Neural crest cell (in vitro differentiated cells): ENCODE data around the gene MYO1G. TPM values are rescaled to one million over a fixed set of nuclear protein-coding genes. Genes with fewer than 3 reads are reported as not detected.
"Not testable (repeated sequence)": the region's sequence is repeated elsewhere in the genome, so short reads cannot be mapped to it uniquely, and the experiment has no call there.

ENCODE experiments used
- DNase-seq: peaks from one replicate; pipeline ENCODE4 v3.0.0; 2021; ENCODE audit warnings: low read depth, mixed read lengths, low spot score
- H3K27ac Mint-ChIP-seq: one replicate; pipeline ENCODE4 v1.8.0; 2021; ENCODE audit warnings: mild to moderate bottlenecking, mixed read lengths; ENCODE audit not compliant: unreplicated experiment
- H3K27me3 Mint-ChIP-seq: 2 replicates; pipeline ENCODE4 v1.8.0; 2021; ENCODE audit warnings: low read depth, mild to moderate bottlenecking, mixed read lengths
- H3K36me3 Mint-ChIP-seq: 2 replicates; pipeline ENCODE4 v1.8.0; 2021; ENCODE audit warnings: low read depth, mild to moderate bottlenecking, mixed read lengths
- H3K4me1 Mint-ChIP-seq: 2 replicates; pipeline ENCODE4 v1.8.0; 2021; ENCODE audit warnings: mixed read lengths
- H3K4me3 Mint-ChIP-seq: one replicate; pipeline ENCODE4 v1.8.0; 2021; ENCODE audit warnings: mild to moderate bottlenecking, mixed read lengths
- H3K9me3 Mint-ChIP-seq: 2 replicates; pipeline ENCODE4 v1.8.0; 2021; ENCODE audit warnings: mixed read lengths
- total RNA-seq: library from RNA; stranded (reverse); gene quantifications from 2 replicates; pipeline ENCODE4 v1.2.1, GENCODE V29; 2021
- TF ChIP-seq, protein P1 (sequence below): fragments of 200-600 bp; sonication (generic); conservative IDR thresholded peaks from 2 replicates; pipeline ENCODE4 v1.5.0; 2021; ENCODE audit warnings: antibody characterized with exemption, mild to moderate bottlenecking

Gene MYO1G
- total RNA-seq, 1 donor from 2014 or later, result 0.49 TPM

DNA sequence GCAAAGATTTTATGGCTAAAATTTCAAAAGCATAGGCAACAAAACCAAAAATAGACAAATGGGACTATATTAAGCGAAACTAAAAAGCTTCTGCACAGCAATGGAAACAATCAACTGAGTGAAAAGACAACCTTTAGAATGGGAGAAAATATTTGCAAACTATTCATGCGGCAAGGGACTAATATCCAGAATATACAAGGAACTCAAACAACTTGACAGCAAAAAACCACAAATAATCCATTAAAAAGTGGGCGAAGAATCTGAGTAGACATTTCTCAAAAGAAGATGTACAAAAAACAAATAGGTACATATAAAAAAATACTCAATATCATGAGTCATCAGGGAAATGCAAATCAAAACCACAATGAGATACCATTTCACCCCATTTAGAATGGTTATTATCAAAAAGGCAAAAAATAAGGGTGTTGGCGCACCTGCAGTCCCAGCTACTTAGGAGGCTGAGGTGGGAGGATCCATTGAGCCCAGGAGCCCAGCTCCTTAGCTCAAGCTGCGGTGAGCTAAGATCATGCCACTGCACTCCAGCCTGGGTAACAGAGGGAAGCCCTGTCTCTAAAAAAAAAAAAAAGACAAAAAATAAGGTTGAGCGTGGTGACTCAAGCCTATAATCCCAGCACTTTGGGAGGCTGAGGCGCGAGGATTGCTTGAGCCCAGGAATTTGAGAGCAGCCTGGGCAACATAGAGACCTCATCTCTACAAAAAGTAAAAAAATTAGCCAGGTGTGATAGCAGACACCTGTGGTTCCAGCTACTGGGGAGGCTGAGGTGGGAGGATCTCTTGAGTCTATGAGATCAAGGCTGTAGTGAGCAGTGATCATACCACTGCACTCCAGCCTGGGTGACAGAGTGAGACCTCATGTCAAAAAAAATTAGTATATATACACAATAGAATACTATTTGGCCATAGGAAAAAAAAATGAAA, 17.0 kb upstream of the MYO1G start:
- TF ChIP-seq, protein P1, sequence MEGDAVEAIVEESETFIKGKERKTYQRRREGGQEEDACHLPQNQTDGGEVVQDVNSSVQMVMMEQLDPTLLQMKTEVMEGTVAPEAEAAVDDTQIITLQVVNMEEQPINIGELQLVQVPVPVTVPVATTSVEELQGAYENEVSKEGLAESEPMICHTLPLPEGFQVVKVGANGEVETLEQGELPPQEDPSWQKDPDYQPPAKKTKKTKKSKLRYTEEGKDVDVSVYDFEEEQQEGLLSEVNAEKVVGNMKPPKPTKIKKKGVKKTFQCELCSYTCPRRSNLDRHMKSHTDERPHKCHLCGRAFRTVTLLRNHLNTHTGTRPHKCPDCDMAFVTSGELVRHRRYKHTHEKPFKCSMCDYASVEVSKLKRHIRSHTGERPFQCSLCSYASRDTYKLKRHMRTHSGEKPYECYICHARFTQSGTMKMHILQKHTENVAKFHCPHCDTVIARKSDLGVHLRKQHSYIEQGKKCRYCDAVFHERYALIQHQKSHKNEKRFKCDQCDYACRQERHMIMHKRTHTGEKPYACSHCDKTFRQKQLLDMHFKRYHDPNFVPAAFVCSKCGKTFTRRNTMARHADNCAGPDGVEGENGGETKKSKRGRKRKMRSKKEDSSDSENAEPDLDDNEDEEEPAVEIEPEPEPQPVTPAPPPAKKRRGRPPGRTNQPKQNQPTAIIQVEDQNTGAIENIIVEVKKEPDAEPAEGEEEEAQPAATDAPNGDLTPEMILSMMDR, result no peak
- H3K4me3 Mint-ChIP-seq, result peak overlapping the region; percentile 75
- H3K9me3 Mint-ChIP-seq, result no peaks in the 10 kb centered on the region
- no peaks in the 10 kb centered on the region for H3K36me3 Mint-ChIP-seq
- H3K4me1 Mint-ChIP-seq, result peaks cover 19% of the 10 kb centered on the region
- H3K27me3 Mint-ChIP-seq, result no peaks in the 10 kb centered on the region
- DNase-seq, result no peak
- H3K27ac Mint-ChIP-seq, result no peak overlapping the region

DNA sequence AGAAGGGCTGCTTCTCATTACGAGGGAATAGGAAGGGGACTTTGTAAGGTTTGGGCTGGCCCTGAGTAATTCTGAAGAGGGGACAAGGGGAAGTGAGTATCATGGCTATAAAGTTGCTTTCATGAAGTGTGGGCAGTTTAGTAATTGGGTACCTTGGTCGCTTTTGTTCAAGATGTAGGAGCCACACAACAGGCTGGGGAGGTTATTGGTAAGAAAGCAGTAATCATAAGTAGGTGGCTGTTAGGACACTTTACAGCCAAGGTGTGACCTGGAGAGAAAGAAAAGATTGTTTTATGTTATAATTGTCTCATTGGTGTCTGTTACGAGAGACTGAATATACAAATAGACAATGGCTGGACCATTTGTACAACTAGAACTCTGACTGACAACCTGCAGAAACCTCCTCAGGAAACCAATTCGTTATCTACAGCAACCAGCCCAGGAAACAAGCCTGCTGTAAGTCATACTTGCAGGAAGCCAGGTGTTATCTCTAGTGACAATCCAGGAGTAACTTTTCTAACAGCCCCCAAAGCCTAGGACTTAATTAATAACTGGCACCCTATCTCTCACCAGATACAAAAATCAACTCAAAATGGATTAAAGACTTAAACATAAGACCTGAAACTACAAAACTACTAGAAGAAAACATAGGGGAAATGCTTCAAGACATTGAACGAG, 16.2 kb upstream of the MYO1G start:
- peak overlapping the region; percentile 8 for H3K4me3 Mint-ChIP-seq
- DNase-seq, result no peak
- H3K27ac Mint-ChIP-seq, result no peak overlapping the region
- H3K27me3 Mint-ChIP-seq, result no peaks in the 10 kb centered on the region
- no peaks in the 10 kb centered on the region for H3K36me3 Mint-ChIP-seq
- TF ChIP-seq, protein P1, result no peak
- H3K9me3 Mint-ChIP-seq, result no peaks in the 10 kb centered on the region
- H3K4me1 Mint-ChIP-seq, result peaks cover 21% of the 10 kb centered on the region

DNA sequence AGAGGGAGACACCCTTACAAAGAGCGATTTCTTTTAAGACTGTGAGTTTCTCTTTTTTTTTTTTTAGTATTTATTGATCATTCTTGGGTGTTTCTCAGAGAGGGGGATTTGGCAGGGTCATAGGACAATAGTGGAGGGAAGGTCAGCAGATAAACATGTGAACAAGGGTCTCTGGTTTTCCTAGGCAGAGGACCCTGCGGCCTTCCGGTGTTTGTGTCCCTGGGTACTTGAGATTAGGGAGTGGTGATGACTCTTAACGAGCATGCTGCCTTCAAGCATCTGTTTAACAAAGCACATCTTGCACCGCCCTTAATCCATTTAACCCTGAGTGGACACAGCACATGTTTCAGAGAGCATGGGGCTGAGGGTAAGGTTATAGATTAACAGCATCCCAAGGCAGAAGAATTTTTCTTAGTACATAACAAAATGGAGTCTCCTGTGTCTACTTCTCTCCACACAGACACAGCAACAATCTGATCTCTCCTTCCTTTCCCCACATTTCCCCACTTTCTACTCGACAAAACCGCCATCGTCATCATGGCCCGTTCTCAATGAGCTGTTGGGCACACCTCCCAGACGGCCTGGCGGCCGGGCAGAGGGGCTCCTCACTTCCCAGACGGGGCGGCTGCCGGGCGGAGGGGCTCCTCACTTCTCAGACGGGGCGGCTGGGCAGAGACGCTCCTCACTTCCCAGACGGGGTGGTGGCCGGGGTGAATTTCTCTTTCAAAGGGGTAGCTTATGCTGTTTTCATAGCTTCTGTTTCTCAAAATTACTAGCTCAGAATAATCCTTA, 13.4 kb upstream of the MYO1G start:
- not testable (repeated sequence) for H3K27me3 Mint-ChIP-seq, DNase-seq, H3K9me3 Mint-ChIP-seq, H3K4me3 Mint-ChIP-seq, H3K27ac Mint-ChIP-seq, H3K36me3 Mint-ChIP-seq
- peaks cover 14% of the 10 kb centered on the region for H3K4me1 Mint-ChIP-seq

DNA sequence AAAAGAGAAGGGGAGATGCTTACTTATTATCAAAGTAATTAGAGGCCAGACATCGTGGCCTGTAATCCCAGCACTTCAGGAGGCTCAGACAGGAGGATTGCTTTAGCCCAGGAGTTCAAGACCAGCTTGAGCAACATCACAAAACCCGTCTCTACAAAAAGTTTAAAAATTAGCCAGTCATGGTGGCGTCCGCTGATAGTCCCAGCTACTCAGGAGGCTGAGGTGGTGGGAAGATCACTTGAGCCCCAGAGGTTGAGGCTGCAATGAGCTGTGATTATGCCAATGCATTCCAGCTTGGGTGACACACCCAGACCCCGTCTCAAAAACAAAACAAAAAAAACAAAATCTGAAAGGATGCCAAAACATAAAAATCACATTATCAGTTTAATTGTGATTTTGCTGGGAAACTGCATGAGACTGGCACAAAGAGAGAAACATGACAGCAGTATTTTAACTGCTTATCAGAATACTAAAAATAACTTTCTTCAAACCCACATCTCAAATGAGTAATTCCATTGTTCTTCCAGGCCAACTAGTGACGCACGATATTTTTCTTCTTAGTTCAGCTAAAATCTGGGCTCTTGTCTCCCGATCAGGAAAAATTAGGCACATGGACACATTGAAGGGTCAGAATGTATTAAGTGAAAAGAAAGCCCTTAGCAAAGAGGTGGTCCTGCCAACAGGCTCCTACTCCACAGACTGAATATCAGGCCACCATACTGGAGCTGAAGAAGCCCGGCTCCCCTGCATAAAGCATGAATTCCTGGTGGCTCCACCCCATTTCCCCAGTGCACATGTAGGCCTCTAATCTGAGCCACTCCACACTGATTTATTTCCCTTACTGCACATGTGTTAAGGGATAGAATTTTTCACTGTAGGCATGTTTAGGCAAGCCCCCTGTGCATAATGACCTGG, 11.6 kb upstream of the MYO1G start:
- Mint-ChIP-seq H3K27ac (peak overlapping the region; percentile 66), H3K4me1 (peaks cover 33% of the 10 kb centered on the region), H3K36me3 (peaks cover 4% of the 10 kb centered on the region), H3K9me3 (no peaks in the 10 kb centered on the region), H3K4me3 (peak overlapping the region; percentile 60), H3K27me3 (no peaks in the 10 kb centered on the region)
- no peak for DNase-seq
- TF ChIP-seq, protein P1, result no peak

DNA sequence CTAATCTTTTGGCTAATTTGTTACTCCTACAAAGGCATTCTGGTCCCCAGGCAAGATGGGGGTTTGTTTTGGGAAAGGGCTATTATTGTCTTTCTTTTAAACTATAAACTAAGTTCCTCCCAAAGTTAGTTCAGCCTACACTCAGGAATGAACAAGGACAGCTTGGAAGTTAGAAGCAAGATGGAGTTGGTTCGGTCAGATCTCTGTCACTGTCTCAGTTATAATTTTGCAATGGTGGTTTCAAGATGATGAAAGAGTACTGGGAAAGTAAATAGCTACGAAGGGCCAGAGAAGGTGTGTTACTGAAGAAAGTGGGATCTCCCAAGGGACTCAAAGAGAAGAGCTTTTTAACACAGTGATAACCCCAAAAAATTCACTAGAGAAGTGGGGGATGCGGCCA, 10.3 kb upstream of the MYO1G start:
- TF ChIP-seq, protein P1, result no peak
- Mint-ChIP-seq H3K36me3 (peaks cover 16% of the 10 kb centered on the region), H3K9me3 (no peaks in the 10 kb centered on the region), H3K4me3 (peak overlapping the region; percentile 4), H3K4me1 (peaks cover 45% of the 10 kb centered on the region), H3K27me3 (no peaks in the 10 kb centered on the region), H3K27ac (no peak overlapping the region)
- no peak for DNase-seq
